GM19025 (cell line): Measurements from ENCODE around the gene LDB1.

Source experiments
- ATAC-seq: cut with Tn5 transposase; IDR thresholded peaks from one replicate; pipeline ENCODE4 v1.9.1; 2021; ENCODE audit warnings: mild to moderate bottlenecking, low read depth, moderate library complexity; ENCODE audit not compliant: unreplicated experiment

Gene LDB1

GRCh38 chr10:102066399-102067088 lies 53.6 kb downstream of the LDB1 start:
- ATAC-seq = no peak

DNA sequence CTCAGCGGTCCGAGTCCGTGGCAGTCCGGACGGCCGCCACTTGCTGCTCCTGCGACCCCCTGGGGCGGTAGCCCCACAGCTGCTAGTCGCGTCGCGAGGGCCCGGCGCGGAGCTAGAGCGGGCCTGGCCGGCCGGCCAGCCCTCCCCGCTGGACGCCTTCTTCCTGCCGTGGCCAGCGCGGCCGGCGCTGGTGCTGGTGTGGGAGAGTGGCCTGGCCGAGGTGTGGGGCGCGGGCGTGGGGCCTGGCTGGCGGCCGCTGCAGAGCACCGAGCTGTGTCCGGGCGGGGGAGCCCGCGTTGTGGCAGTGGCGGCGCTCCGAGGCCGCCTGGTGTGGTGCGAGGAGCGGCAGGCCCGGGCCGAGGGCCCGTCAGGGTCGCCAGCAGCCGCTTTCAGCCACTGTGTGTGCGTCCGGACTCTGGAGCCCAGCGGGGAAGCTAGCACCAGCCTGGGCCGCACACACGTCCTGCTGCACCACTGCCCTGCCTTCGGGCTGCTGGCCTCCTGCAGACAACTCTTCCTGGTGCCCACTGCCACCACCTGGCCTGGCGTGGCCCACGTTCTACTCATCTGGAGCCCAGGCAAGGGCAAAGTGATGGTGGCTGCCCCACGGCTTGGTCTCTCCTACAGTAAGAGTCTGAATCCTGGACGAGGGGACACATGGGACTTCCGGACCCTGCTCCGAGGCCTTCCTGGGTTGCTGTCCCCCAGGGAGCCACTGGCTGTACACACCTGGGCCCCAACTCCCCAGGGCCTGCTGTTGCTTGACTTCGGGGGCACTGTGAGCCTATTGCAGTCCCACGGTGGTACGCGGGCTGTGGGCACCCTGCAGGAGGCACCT lies 54.4 kb downstream of the LDB1 start:
- peak; percentile 23 for ATAC-seq

DNA sequence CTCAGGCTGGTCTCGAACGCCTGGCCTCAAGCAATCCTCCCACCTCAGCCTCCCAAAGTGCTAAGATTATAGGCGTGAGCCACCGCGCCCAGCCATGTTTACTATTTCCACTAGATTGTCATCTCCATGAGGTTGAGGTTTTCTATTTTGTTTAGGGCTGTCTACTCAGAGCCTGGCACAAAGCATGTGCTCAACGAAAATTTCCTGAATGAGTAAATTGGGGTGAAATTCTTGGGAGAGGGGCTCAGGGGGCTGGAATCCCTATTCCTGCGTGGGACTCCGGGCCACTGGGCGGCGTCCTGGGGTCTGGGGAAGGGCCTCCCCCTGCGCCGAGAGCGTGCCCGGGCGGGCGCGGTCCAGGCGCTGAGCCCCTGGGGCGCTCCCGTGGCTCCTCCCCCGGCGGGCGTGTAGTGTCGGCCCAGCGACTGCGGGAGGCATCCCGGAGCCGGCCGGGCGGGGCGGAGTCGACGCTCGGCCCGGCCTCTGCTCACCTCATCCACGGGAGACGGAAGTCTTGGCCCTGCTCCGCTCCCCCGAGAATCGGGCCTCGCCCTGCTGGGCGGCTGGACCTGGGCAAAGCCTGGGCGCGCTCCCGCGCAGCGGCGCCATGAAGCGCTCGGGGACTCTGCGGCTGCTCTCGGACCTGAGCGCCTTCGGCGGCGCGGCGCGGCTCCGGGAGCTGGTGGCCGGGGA lies 55.2 kb downstream of the LDB1 start, which contains the start of gene HPS6:
TSS of gene HPS6 (plus strand) at position 482 of the 693 bp plus-strand sequence. CDS start at position 608, 126 bp downstream.
- ATAC-seq = peak; percentile 94

GRCh38 chr10:102064503-102064867 lies 55.7 kb downstream of the LDB1 start:
- no peak for ATAC-seq

DNA sequence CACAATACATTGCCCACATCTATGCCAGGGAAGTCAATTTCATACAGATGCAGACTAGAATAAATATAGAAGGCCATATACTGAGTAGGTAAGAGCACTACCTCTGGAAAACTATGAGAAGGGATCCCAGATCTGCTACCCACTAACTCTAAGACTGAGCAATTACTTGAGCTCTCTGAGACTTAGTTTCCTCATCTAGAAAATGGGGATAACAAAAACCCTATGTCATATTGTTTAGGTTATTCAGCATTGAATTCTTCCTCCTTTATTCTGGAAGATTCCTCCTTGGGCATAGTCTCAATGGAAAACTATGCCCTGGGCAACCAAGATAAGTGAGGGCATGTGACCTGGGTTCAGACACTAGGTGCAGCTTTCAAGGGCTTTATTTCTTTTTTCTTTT lies 60.2 kb downstream of the LDB1 start:
- no peak for ATAC-seq
